ENCODE data around the gene ERF. TPM values are rescaled to one million over a fixed set of nuclear protein-coding genes. Genes with fewer than 3 reads are reported as not detected.

Gene ERF
- total and polyA plus RNA-seq, 10 donors: 13.5 to 73.1 (median 48.0) TPM

- peak overlapping the region in 3 of 8 donors; percentile 34 to 93 (median 41) for H3K27ac ChIP-seq
Measured at GRCh38 chr19:42247640-42248199, 7.2 kb downstream of the ERF start.

GRCh38 chr19:42246922-42247639, 7.8 kb downstream of the ERF start:
- 69 to 95% (median 84%) methylated on average over 7 of the region's 7 CpGs for WGBS, 5 donors
- Histone ChIP-seq H3K4me1 (peaks cover 25 to 83% (median 62%) of the 10 kb centered on the region in 6 donors), H3K27ac (peak overlapping the region in 3 of 8 donors; percentile 34 to 93 (median 41)), H3K4me3 (no peak overlapping the region), H3K27me3 (replicated peaks in 1 of 7) (no peaks in the 10 kb centered on the region), H3K9me3 (no peaks in the 10 kb centered on the region), H3K36me3 (peaks cover 0 to 28% (median 17%) of the 10 kb centered on the region in 6 donors)
- TF ChIP-seq, protein P1, sequence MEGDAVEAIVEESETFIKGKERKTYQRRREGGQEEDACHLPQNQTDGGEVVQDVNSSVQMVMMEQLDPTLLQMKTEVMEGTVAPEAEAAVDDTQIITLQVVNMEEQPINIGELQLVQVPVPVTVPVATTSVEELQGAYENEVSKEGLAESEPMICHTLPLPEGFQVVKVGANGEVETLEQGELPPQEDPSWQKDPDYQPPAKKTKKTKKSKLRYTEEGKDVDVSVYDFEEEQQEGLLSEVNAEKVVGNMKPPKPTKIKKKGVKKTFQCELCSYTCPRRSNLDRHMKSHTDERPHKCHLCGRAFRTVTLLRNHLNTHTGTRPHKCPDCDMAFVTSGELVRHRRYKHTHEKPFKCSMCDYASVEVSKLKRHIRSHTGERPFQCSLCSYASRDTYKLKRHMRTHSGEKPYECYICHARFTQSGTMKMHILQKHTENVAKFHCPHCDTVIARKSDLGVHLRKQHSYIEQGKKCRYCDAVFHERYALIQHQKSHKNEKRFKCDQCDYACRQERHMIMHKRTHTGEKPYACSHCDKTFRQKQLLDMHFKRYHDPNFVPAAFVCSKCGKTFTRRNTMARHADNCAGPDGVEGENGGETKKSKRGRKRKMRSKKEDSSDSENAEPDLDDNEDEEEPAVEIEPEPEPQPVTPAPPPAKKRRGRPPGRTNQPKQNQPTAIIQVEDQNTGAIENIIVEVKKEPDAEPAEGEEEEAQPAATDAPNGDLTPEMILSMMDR (IDR thresholded peaks at IDR 0.05 in 8 of 11, conservative IDR thresholded peaks at IDR 0.05 in 3 of 11): no peak
- TF ChIP-seq POLR2AphosphoS5 (IDR thresholded peaks at IDR 0.05): peak in 1 of 3 donors; percentile 35
- no peak for DNase-seq
- intact Hi-C loops (cut with DNase I; ENCODE audit: low total_unique reads): no loop called here

More at GRCh38 chr19:42247640-42248199, 7.2 kb downstream of the ERF start:
- no peak for DNase-seq
- Histone ChIP-seq H3K27me3 (replicated peaks in 1 of 7) (no peaks in the 10 kb centered on the region), H3K36me3 (peaks cover 0 to 28% (median 17%) of the 10 kb centered on the region in 6 donors), H3K9me3 (no peaks in the 10 kb centered on the region), H3K4me1 (peaks cover 31 to 89% (median 69%) of the 10 kb centered on the region in 6 donors), H3K4me3 (no peak overlapping the region)
- TF ChIP-seq, protein P1 (IDR thresholded peaks at IDR 0.05 in 8 of 11, conservative IDR thresholded peaks at IDR 0.05 in 3 of 11): no peak
- TF ChIP-seq POLR2A (IDR thresholded peaks at IDR 0.05) (no peak), POLR2AphosphoS5 (IDR thresholded peaks at IDR 0.05) (no peak)
- intact Hi-C loops (cut with DNase I; ENCODE audit: low total_unique reads): no loop called here
- WGBS, 5 donors: 81 to 97% (median 93%) methylated on average over 6 of the region's 6 CpGs

- H3K9me3 ChIP-seq: no peaks in the 10 kb centered on the region
- H3K4me3 ChIP-seq: no peak overlapping the region
- H3K27ac ChIP-seq: peak overlapping the region in 5 of 8 donors; percentile 22 to 94 (median 41)
- H3K27me3 ChIP-seq (replicated peaks in 1 of 7): no peaks in the 10 kb centered on the region
- DNase-seq: peak; percentile 81
- peaks cover 21 to 83% (median 61%) of the 10 kb centered on the region in 6 donors for H3K4me1 ChIP-seq
- peaks cover 0 to 28% (median 17%) of the 10 kb centered on the region in 6 donors for H3K36me3 ChIP-seq
- TF ChIP-seq POLR2A (IDR thresholded peaks at IDR 0.05) (no peak), POLR2AphosphoS5 (IDR thresholded peaks at IDR 0.05) (peak; percentile 59 to 64 (median 60))
- TF ChIP-seq, protein P1 (IDR thresholded peaks at IDR 0.05 in 8 of 11, conservative IDR thresholded peaks at IDR 0.05 in 3 of 11): peak in 6 of 11 experiments; percentile 17 to 52 (median 41)
- intact Hi-C loops (cut with DNase I; ENCODE audit: low total_unique reads): no loop called here
- 35 to 58% (median 43%) methylated on average over 6 to 10 of the region's 10 CpGs for WGBS, 5 donors
Measured at GRCh38 chr19:42246143-42246921, 8.6 kb downstream of the ERF start.

Data from spleen (tissue), 11 donors.